HG02763 (cell line): ENCODE data around the gene ZNF578.
"Not testable (repeated sequence)": the region's sequence is repeated elsewhere in the genome, so short reads cannot be mapped to it uniquely, and the experiment has no call there.

Source experiments
- ATAC-seq: cut with Tn5 transposase; IDR thresholded peaks from one replicate; pipeline ENCODE4 v1.9.1; 2021; ENCODE audit warnings: mild to moderate bottlenecking, moderate library complexity; ENCODE audit not compliant: unreplicated experiment

Gene ZNF578

GRCh38 chr19:52507266-52507665, 53.9 kb downstream of the ZNF578 start:
- ATAC-seq = no peak

- ATAC-seq = no peak
Observed at GRCh38 chr19:52516191-52516590, 62.8 kb downstream of the ZNF578 start.

GRCh38 chr19:52518646-52519045, 65.3 kb downstream of the ZNF578 start:
- no peak for ATAC-seq

- not testable (repeated sequence) for ATAC-seq
Observed at GRCh38 chr19:52519175-52519574, 65.8 kb downstream of the ZNF578 start.

GRCh38 chr19:52520013-52520412, 66.7 kb downstream of the ZNF578 start:
- ATAC-seq = no peak

- no peak for ATAC-seq
Observed at GRCh38 chr19:52522551-52522950, 69.2 kb downstream of the ZNF578 start.

GRCh38 chr19:52524086-52524485, 70.7 kb downstream of the ZNF578 start:
- ATAC-seq = no peak

GRCh38 chr19:52527134-52527955, 74.0 kb downstream of the ZNF578 start, which contains the start of gene ZNF808:
TSS of gene ZNF808 (plus strand) at chr19:52527668. CDS start at chr19:52543285, 15,617 bp downstream.
- ATAC-seq = peak; percentile 86

GRCh38 chr19:52527956-52528351, 74.6 kb downstream of the ZNF578 start:
- no peak for ATAC-seq

- ATAC-seq = no peak
Observed at GRCh38 chr19:52532480-52532879, 79.1 kb downstream of the ZNF578 start.

GRCh38 chr19:52533901-52534300, 80.5 kb downstream of the ZNF578 start:
- ATAC-seq = no peak

- ATAC-seq = not testable (repeated sequence)
Observed at GRCh38 chr19:52535385-52535770, 82.0 kb downstream of the ZNF578 start.

- peak; percentile 88 for ATAC-seq
Observed at GRCh38 chr19:52535771-52536447, 82.6 kb downstream of the ZNF578 start.

GRCh38 chr19:52536448-52536800, 83.1 kb downstream of the ZNF578 start:
- ATAC-seq = peak; percentile 11

GRCh38 chr19:52538815-52539214, 85.5 kb downstream of the ZNF578 start:
- ATAC-seq = not testable (repeated sequence)

GRCh38 chr19:52541176-52541575, 87.8 kb downstream of the ZNF578 start:
- ATAC-seq = not testable (repeated sequence)

- ATAC-seq = no peak
Observed at GRCh38 chr19:52541608-52542007, 88.3 kb downstream of the ZNF578 start.

GRCh38 chr19:52542541-52542940, 89.2 kb downstream of the ZNF578 start:
- not testable (repeated sequence) for ATAC-seq

GRCh38 chr19:52542984-52543664, 89.8 kb downstream of the ZNF578 start:
- ATAC-seq = no peak

- no peak for ATAC-seq
Observed at GRCh38 chr19:52554216-52554971, 101.0 kb downstream of the ZNF578 start.
